ENCODE results near the gene HASPIN.

DNA sequence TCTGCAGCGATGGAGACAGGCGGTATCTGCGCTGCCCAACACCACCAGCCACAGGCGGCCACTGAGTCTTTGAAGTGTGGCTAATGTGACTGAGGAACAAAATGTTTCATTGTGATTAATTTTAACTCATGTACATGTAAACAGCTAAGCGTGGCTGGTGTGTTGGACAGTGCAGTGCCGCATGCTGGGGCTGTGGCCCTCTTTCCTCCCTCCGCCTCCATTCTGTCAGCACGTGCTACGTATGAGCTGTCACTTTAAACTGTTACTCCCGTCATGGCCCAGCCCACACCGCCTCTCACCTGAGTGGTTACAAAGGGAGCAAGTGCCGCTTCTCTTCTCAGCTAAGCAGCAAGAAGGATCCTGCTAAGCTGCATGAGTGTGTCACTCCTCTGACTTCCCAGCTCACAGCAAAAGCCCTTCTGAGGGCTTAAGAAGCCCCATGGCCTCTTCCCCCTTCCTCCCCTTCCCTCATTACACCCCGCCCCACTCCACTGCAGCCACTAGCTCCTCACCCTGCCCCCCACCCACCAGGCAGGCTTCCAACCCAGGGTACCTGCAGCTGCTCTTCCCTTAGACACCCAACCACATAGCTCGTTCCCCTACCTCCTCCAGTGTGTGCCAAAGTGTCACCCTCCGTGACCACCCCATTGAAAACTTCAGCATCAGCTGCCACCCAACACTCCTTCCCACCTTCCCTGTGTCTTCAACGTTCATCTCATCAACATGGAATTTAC is 15.0 kb downstream of the HASPIN start:
- TF ChIP-seq FOXJ3 (CRISPR knock-in tag; IDR thresholded peaks at IDR 0.05; ENCODE audit: borderline replicate concordance) (no peak), RFX5 (IDR thresholded peaks at IDR 0.05; ENCODE audit: low read depth, low read length) (no peak), POLR2A (IDR thresholded peaks at IDR 0.05; ENCODE audit: insufficient read depth in 1 of 2, low read depth in 2 of 2, low read length in 2 of 2) (no peak), CTCF (CRISPR knock-in tag; IDR thresholded peaks at IDR 0.05) (no peak), RBM22 (optimal IDR thresholded peaks at IDR 0.05; ENCODE audit: low read length) (no peak), ZMYM4 (CRISPR knock-in tag; IDR thresholded peaks at IDR 0.05) (no peak), EZH2 (conservative IDR thresholded peaks at IDR 0.05; ENCODE audit: low read depth, low read length) (no peak), KDM4B (CRISPR knock-in tag; IDR thresholded peaks at IDR 0.05) (no peak), ZNF512B (CRISPR knock-in tag; IDR thresholded peaks at IDR 0.05; ENCODE audit: borderline replicate concordance) (no peak), ARNT2 (CRISPR knock-in tag; IDR thresholded peaks at IDR 0.05; ENCODE audit: low read depth) (no peak), TARDBP (CRISPR knock-in tag; IDR thresholded peaks at IDR 0.05) (0 out of 2 replicates have a peak, but pooled peaks have one; percentile 34), NR2F2 (IDR thresholded peaks at IDR 0.05; ENCODE audit: borderline replicate concordance, low read depth) (no peak), EP300 (IDR thresholded peaks at IDR 0.05; ENCODE audit: low read depth in 2 of 2, low read length in 2 of 2) (no peak), EP300 (CRISPR knock-in tag; IDR thresholded peaks at IDR 0.05; ENCODE audit: borderline replicate concordance) (no peak)

Data from HepG2 (cell line).